Endothelial cell of umbilical vein (primary cell): Measurements from ENCODE around the gene ZNF346. TPM values are rescaled to one million over a fixed set of nuclear protein-coding genes. Genes with fewer than 3 reads are reported as not detected.
"Not testable (repeated sequence)": the region's sequence is repeated elsewhere in the genome, so short reads cannot be mapped to it uniquely, and the experiment has no call there.

Experiments
- BruUV-seq: library from RNA; stranded (reverse); fragments of 400-500 nt; replicated peaks from 2 replicates; lab custom pipeline; 2021; lab: Mats Ljungman, UMichigan
- CTCF ChIA-PET: fragments of 300-600, 350-600 bp; sonication (Branson Sonifier 250); formaldehyde crosslinking; loops from one replicate; lab custom pipeline; 2021; ENCODE audit warnings: antibody characterized with exemption, inconsistent platforms; lab: Charles Lee
- POLR2A ChIA-PET: fragments of 300-600, 350-600 bp; sonication (Branson Sonifier 250); formaldehyde crosslinking; loops from one replicate; lab custom pipeline; 2021; ENCODE audit warnings: antibody characterized with exemption, inconsistent platforms; lab: Charles Lee
- DNase-seq: peaks from one replicate; pipeline ENCODE4 v3.0.0-alpha.2; 2011; ENCODE audit warnings: low read depth, low spot score
- FAIRE-seq: peaks from 2 replicates; lab custom pipeline; 2011; peaks lifted over from hg19 to GRCh38; lab: Jason Lieb, UNC
- H2AFZ ChIP-seq: 2 replicates; pipeline ENCODE4 v1.6.0; 2012; ENCODE audit warnings: low read depth, low read length, control low read depth, inconsistent platforms
- H3K27ac ChIP-seq: 2 replicates; pipeline ENCODE4 v1.5.1; 2011; ENCODE audit warnings: low read depth, mild to moderate bottlenecking, control low read depth, low read length, moderate library complexity; ENCODE audit not compliant: insufficient read depth
- H3K27me3 ChIP-seq, 2 experiments: 2 replicates each; pipeline versions ENCODE4 v1.6.0 to v1.6.1; 2011; ENCODE audit warnings: low read length in 2 of 2, mixed read lengths in 1 of 2; ENCODE audit not compliant: control insufficient read depth in 2 of 2, insufficient read depth in 2 of 2
- H3K36me3 ChIP-seq, 2 experiments: 2 replicates in 1 of 2; 3 replicates in 1 of 2; pipeline ENCODE4 v1.5.1; 2011; ENCODE audit warnings: low read length in 2 of 2, mild to moderate bottlenecking in 1 of 2, moderate library complexity in 1 of 2; ENCODE audit not compliant: control insufficient read depth in 2 of 2, insufficient read depth in 2 of 2; ENCODE audit errors: extremely low read depth in 1 of 2
- H3K4me1 ChIP-seq: 3 replicates; pipeline ENCODE4 v1.5.1; 2011; ENCODE audit warnings: mild to moderate bottlenecking, low read length; ENCODE audit not compliant: control insufficient read depth, insufficient read depth; ENCODE audit errors: extremely low read depth
- H3K4me2 ChIP-seq: 2 replicates; pipeline ENCODE4 v1.6.1; 2011; ENCODE audit warnings: low read length, control low read depth, mixed read lengths; ENCODE audit not compliant: insufficient read depth
- H3K4me3 ChIP-seq, 3 experiments: fragments of 200-600 bp in 1 of 3; sonication (generic), shearing (Covaris generic) in 1 of 3; replicated peaks in 1 of 3; 2 replicates each; pipeline ENCODE4 v1.5.1; 2011 to 2016; ENCODE audit warnings: control low read depth in 3 of 3, low read length in 3 of 3, mild to moderate bottlenecking in 2 of 3, inconsistent platforms in 1 of 3, low read depth in 1 of 3, moderate library complexity in 1 of 3; ENCODE audit not compliant: insufficient read depth in 1 of 3
- H3K79me2 ChIP-seq: 2 replicates; pipeline ENCODE4 v1.6.0; 2012; ENCODE audit warnings: low read length, inconsistent platforms; ENCODE audit not compliant: control insufficient read depth, insufficient read depth
- H3K9ac ChIP-seq: replicated peaks from 2 replicates; pipeline ENCODE3; 2011; ENCODE audit warnings: low read length, control low read depth; ENCODE audit not compliant: insufficient read depth; ENCODE audit errors: extremely low read depth
- H3K9me1 ChIP-seq: replicated peaks from 3 replicates; pipeline ENCODE4 v1.6.0; 2011; ENCODE audit warnings: mild to moderate bottlenecking, low read length; ENCODE audit not compliant: control insufficient read depth, insufficient read depth; ENCODE audit errors: extremely low read depth
- H3K9me3 ChIP-seq: replicated peaks from 2 replicates; pipeline ENCODE4 v1.5.1; 2012; ENCODE audit warnings: low read length, inconsistent platforms; ENCODE audit not compliant: control insufficient read depth, insufficient read depth
- H4K20me1 ChIP-seq: replicated peaks from 2 replicates; pipeline ENCODE3; 2011; ENCODE audit warnings: mild to moderate bottlenecking, low read length; ENCODE audit not compliant: control insufficient read depth, insufficient read depth; ENCODE audit errors: extremely low read depth
- CTCF ChIP-seq, 2 donors: IDR thresholded peaks; 1 replicate in 1 of 2; 2 replicates in 1 of 2; pipeline ENCODE4 v1.5.1; 2011; ENCODE audit warnings: low read length in 2 of 2, mild to moderate bottlenecking in 2 of 2, moderate library complexity in 2 of 2, control low read depth in 1 of 2, inconsistent platforms in 1 of 2, low read depth in 1 of 2; ENCODE audit not compliant: insufficient read depth in 1 of 2; ENCODE audit errors: extremely low read depth in 1 of 2
- EZH2 ChIP-seq: IDR thresholded peaks from 2 replicates; pipeline ENCODE4 v1.6.1; 2012; ENCODE audit warnings: borderline replicate concordance, low read depth, mild to moderate bottlenecking, moderate library complexity, low read length, inconsistent platforms; ENCODE audit not compliant: severe bottlenecking
- FOS ChIP-seq: IDR thresholded peaks from 2 replicates; pipeline ENCODE4 v1.6.1; 2011; ENCODE audit warnings: mild to moderate bottlenecking, low read length, moderate library complexity, borderline replicate concordance; ENCODE audit not compliant: insufficient read depth
- GATA2 ChIP-seq: IDR thresholded peaks from 2 replicates; pipeline ENCODE4 v1.7.0; 2011; ENCODE audit warnings: low read depth, mild to moderate bottlenecking, moderate library complexity, mixed read lengths, low read length; ENCODE audit not compliant: insufficient read length, insufficient read depth
- JUN ChIP-seq: IDR thresholded peaks from 2 replicates; pipeline ENCODE4 v1.6.1; 2011; ENCODE audit warnings: borderline replicate concordance, low read depth; ENCODE audit not compliant: insufficient read length, insufficient read depth
- MAX ChIP-seq: IDR thresholded peaks from 2 replicates; pipeline ENCODE4 v1.6.1; 2011; ENCODE audit not compliant: insufficient read depth, insufficient read length
- MYC ChIP-seq: IDR thresholded peaks from one replicate; pipeline ENCODE4 v1.6.1; 2011; ENCODE audit warnings: mild to moderate bottlenecking, low read depth, low read length
- dilution Hi-C: fragments of 300-500 bp; cut with MboI; formaldehyde crosslinking; loops from one replicate; pipeline ENCODE4 v1.15.0; 2019; ENCODE audit warnings: low sequenced_read_pairs; ENCODE audit not compliant: extremely low pct_ligation_motif_present
- intact Hi-C: fragments of 100-400 bp; cut with micrococcal nuclease; formaldehyde crosslinking; loops from one replicate; pipeline ENCODE4 v1.10.0; 2022
- polyA plus RNA-seq, 4 experiments: library from polyadenylated mRNA; depleted of rRNA in 3 of 4; stranded (reverse) in 3 of 4; unstranded in 1 of 4; fragments of >200 nt; gene quantifications; 2 replicates each; pipeline versions ENCODE4 v1.2.1 to v1.2.3, GENCODE V29; 2011 to 2012; ENCODE audit warnings: missing spikeins in 1 of 4
- total RNA-seq: library from RNA; stranded (reverse); gene quantifications from 2 replicates; pipeline ENCODE4 v1.2.3, GENCODE V29; 2021

The ZNF346 gene
- total and polyA plus RNA-seq, 2 donors (not counting 3 experiments of a cell fraction or from before 2014, with no cell fraction given), result 25.3 to 35.2 TPM

- CTCF ChIA-PET, result interaction anchor here (0.6 to 1.1 kb wide), 5 partner anchors 17 to 57 kb away, joined by 3 to 4 read pairs (median 3); partner anchors contain the start of gene ZNF346
- POLR2A ChIA-PET, result no interaction called here
- H2AFZ ChIP-seq, result no peak overlapping the region
- no peak for DNase-seq
- intact Hi-C loops, result no loop called here
- no peak for FAIRE-seq
- no peaks in the 10 kb centered on the region for H4K20me1 ChIP-seq
- no peak overlapping the region for H3K4me3 ChIP-seq
- H3K9me1 ChIP-seq, result no peaks in the 10 kb centered on the region
- H3K4me1 ChIP-seq, result no peaks in the 10 kb centered on the region
- dilution Hi-C loops, result no loop called here
- H3K9me3 ChIP-seq, result no peaks in the 10 kb centered on the region
- H3K79me2 ChIP-seq, result peaks cover 68% of the 10 kb centered on the region
- BruUV-seq, result no TSS peak
- no peak overlapping the region for H3K4me2 ChIP-seq
- TF ChIP-seq FOS (no peak), CTCF (IDR thresholded peaks at IDR 0.05; ENCODE audit: extremely low read depth in 1 of 2, insufficient read depth in 1 of 2, low read depth in 1 of 2, low read length in 2 of 2) (no peak), MYC (no peak), MAX (no peak), EZH2 (no peak)
- no peaks in the 10 kb centered on the region for H3K27me3 ChIP-seq
- H3K27ac ChIP-seq, result no peak overlapping the region
- no peak overlapping the region for H3K9ac ChIP-seq
- H3K36me3 ChIP-seq, result peaks cover 2 to 7% of the 10 kb centered on the region in 2 experiments
These were observed 36.2 kb upstream of the ZNF346 start for GRCh38 chr5:176986280-176986679.

GRCh38 chr5:176987583-176987982 is 34.9 kb upstream of the ZNF346 start:
- Histone ChIP-seq H3K36me3 (peaks cover 0 to 3% of the 10 kb centered on the region in 2 experiments), H3K4me3 (no peak overlapping the region), H3K9me1 (no peaks in the 10 kb centered on the region), H3K9me3 (no peaks in the 10 kb centered on the region), H3K9ac (no peak overlapping the region), H3K79me2 (peaks cover 76% of the 10 kb centered on the region), H3K4me1 (no peaks in the 10 kb centered on the region), H3K4me2 (no peak overlapping the region), H2AFZ (no peak overlapping the region), H3K27me3 (no peaks in the 10 kb centered on the region), H4K20me1 (no peaks in the 10 kb centered on the region), H3K27ac (no peak overlapping the region)
- dilution Hi-C loops, result no loop called here
- ChIA-PET CTCF (no interaction called here), POLR2A (no interaction called here)
- DNase-seq, result no peak
- no TSS peak for BruUV-seq
- no peak for TF ChIP-seq MAX
- TF ChIP-seq JUN, result no peak
- no peak for TF ChIP-seq GATA2
- FAIRE-seq, result no peak
- intact Hi-C loops, result no loop called here

GRCh38 chr5:176993081-176993480 is 29.4 kb upstream of the ZNF346 start:
- peaks cover 84% of the 10 kb centered on the region for H3K79me2 ChIP-seq
- H3K27ac ChIP-seq, POLR2A ChIA-PET, dilution Hi-C loops, BruUV-seq, H2AFZ ChIP-seq, H3K9me3 ChIP-seq, H4K20me1 ChIP-seq, H3K9ac ChIP-seq, H3K36me3 ChIP-seq, FAIRE-seq, H3K27me3 ChIP-seq, H3K4me2 ChIP-seq, DNase-seq, H3K9me1 ChIP-seq, H3K4me3 ChIP-seq: not testable (repeated sequence)
- intact Hi-C loops, result loop anchor here (10.0 kb wide), 1 partner anchor 458 kb away; the partner anchor contains the start of gene RNF44
- peaks cover 37% of the 10 kb centered on the region for H3K4me1 ChIP-seq
- CTCF ChIA-PET, result interaction anchor here (1.1 kb wide), 2 partner anchors 13 to 79 kb away, joined by 3 to 4 read pairs; no protein-coding TSS in a partner anchor
